K562 (cell line): ENCODE measurements around the gene B9D2. TPM values are rescaled to one million over a fixed set of nuclear protein-coding genes. Genes with fewer than 3 reads are reported as not detected.

Source experiments
- E2F8 ChIP-seq: fragments of 450-650 bp; IDR thresholded peaks from 2 replicates; pipeline ENCODE4 v1.7.1; 2018; ENCODE audit warnings: mild to moderate bottlenecking, low read depth; ENCODE audit not compliant: partially characterized antibody
- FOXA1 ChIP-seq: fragments of 450-650 bp; IDR thresholded peaks from 2 replicates; pipeline ENCODE4 v1.6.1; 2016; ENCODE audit warnings: mild to moderate bottlenecking, borderline replicate concordance
- FOXK2 ChIP-seq, 2 experiments: fragments of 450-650 bp; IDR thresholded peaks in 1 of 2; conservative IDR thresholded peaks in 1 of 2; 2 replicates each; pipeline ENCODE4 v1.6.1; 2016; ENCODE audit warnings: low read depth in 2 of 2, mild to moderate bottlenecking in 1 of 2
- KLF6 ChIP-seq: fragments of 250-450 bp; sonication (Bioruptor Pico); IDR thresholded peaks from 2 replicates; pipeline ENCODE4 v1.4.0; 2020; ENCODE audit warnings: mild to moderate bottlenecking, moderate library complexity, borderline replicate concordance
- MBD2 ChIP-seq: sonication (generic); IDR thresholded peaks from 2 replicates; pipeline ENCODE4 v1.6.1; 2016; ENCODE audit warnings: low read depth, borderline replicate concordance
- NKRF ChIP-seq: fragments of 450-650 bp; IDR thresholded peaks from 2 replicates; pipeline ENCODE4 v1.6.1; 2016; ENCODE audit warnings: borderline replicate concordance
- PRDM10 ChIP-seq: fragments of 450-650 bp; IDR thresholded peaks from 2 replicates; pipeline ENCODE4 v1.6.1; 2018; ENCODE audit not compliant: partially characterized antibody
- RBM15 ChIP-seq: fragments of 200-400 bp; formaldehyde crosslinking; IDR thresholded peaks from 2 replicates; pipeline ENCODE4 v1.6.1; 2018; ENCODE audit warnings: mild to moderate bottlenecking, low read length, moderate library complexity; ENCODE audit not compliant: insufficient read depth
- TEAD2 ChIP-seq: fragments of 450-650 bp; IDR thresholded peaks from 2 replicates; pipeline ENCODE4 v1.6.1; 2016; ENCODE audit warnings: missing genetic modification characterization, control low read depth, missing compliant biosample characterization
- ZBTB7A ChIP-seq: IDR thresholded peaks from 2 replicates; pipeline ENCODE4 v1.6.1; 2011; ENCODE audit warnings: low read depth, mild to moderate bottlenecking, low read length, moderate library complexity, borderline replicate concordance; ENCODE audit not compliant: control insufficient read depth
- ZHX1 ChIP-seq: fragments of 150-350 bp; conservative IDR thresholded peaks from 2 replicates; pipeline ENCODE4 v1.6.1; 2014; ENCODE audit warnings: low read length
- ZNF316 ChIP-seq: fragments of 450-650 bp; IDR thresholded peaks from 2 replicates; pipeline ENCODE4 v1.6.1; 2016
- ZNF384 ChIP-seq: IDR thresholded peaks from 2 replicates; pipeline ENCODE4 v1.6.1; 2012; ENCODE audit warnings: low read depth, low read length, improper control_type of control experiment
- ZNF830 ChIP-seq: fragments of 250-450 bp; sonication (Bioruptor Pico); IDR thresholded peaks from 2 replicates; pipeline ENCODE4 v1.5.0; 2021; ENCODE audit warnings: mild to moderate bottlenecking
- polyA plus RNA-seq, 8 experiments: library from polyadenylated mRNA; depleted of rRNA in 4 of 8; stranded (reverse) in 5 of 8; unstranded in 3 of 8; fragments of >200 nt; fragmentation: Nextera tagmentation in 2 of 8; fragmentation: Illumina TruSeq in 1 of 8; extraction: Ambion mirVana in 2 of 8; extraction: Trizol in 1 of 8; gene quantifications; 2 replicates each; pipeline versions ENCODE4 v1.2.1 to v1.2.3, GENCODE V29; 2011 to 2014; ENCODE audit warnings: inconsistent platforms in 1 of 8, missing spikeins in 1 of 8
- total RNA-seq, 7 experiments: library from RNA; depleted of rRNA in 6 of 7; stranded (reverse); fragments of >200 nt in 6 of 7; fragmentation: Illumina TruSeq in 2 of 7; extraction: Trizol in 2 of 7; gene quantifications; 2 replicates each; pipeline versions ENCODE4 v1.2.1 to v1.2.3, GENCODE V29; 2011 to 2021; ENCODE audit warnings: low replicate concordance in 1 of 7
- TF ChIP-seq, protein P1 (sequence below): sonication (generic); IDR thresholded peaks from 2 replicates; pipeline ENCODE4 v1.6.1; 2016

The B9D2 gene
- total and polyA plus RNA-seq, 9 of the 15 experiments (the other 6 are each of a cell fraction or from before 2014, with no cell fraction given), result 0.83 to 6.9 (median 2.8) TPM

DNA sequence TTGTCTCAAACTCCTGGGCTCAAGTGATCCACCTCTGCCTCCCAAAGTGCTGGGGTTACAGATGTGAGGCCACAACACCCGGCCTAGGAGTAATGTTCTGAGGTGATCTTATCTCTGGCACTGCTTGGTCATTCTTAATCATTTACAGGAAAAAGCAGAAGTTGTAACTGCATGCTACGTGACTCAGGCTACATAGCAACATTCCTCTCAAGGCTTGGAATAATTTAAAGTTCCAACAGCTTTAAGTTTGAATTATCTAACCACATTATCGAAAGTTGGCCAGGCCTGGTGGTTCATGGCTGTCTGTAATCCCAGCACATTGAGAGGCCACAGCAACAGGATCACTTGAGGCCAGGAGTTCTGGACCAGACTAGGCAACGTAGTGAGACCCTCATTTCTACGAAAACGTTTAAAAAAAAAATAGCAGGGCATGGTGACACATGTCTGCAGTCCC is 3.9 kb upstream of the B9D2 start (continued):
- TF ChIP-seq TEAD2 (tag), result 0 out of 2 replicates have a peak, but pooled peaks have one; percentile 75
- TF ChIP-seq ZNF830 (CRISPR knock-in tag), result no peak
- 0 out of 2 replicates have a peak, but pooled peaks have one; percentile 11 for TF ChIP-seq KLF6 (CRISPR knock-in tag)
- TF ChIP-seq FOXK2 (conservative IDR thresholded peaks at IDR 0.05 in 1 of 2, IDR thresholded peaks at IDR 0.05 in 1 of 2; ENCODE audit: low read depth in 2 of 2), result peak in 1 of 2 experiments; percentile 49; a peak in 2 of 4 replicates
- TF ChIP-seq PRDM10, result peak; percentile 20
- TF ChIP-seq NKRF, result no peak
- no peak for TF ChIP-seq FOXA1
- peak; percentile 17 for TF ChIP-seq E2F8
- TF ChIP-seq ZBTB7A, result no peak
- peak; percentile 22; the same call in 1 of the 2 replicates for TF ChIP-seq ZNF384
- peak; percentile 44; the same call in 1 of the 2 replicates for TF ChIP-seq MBD2
- no peak for TF ChIP-seq RBM15
- peak; percentile 73 for TF ChIP-seq ZNF316
- TF ChIP-seq ZHX1, result no peak
- TF ChIP-seq, protein P1, sequence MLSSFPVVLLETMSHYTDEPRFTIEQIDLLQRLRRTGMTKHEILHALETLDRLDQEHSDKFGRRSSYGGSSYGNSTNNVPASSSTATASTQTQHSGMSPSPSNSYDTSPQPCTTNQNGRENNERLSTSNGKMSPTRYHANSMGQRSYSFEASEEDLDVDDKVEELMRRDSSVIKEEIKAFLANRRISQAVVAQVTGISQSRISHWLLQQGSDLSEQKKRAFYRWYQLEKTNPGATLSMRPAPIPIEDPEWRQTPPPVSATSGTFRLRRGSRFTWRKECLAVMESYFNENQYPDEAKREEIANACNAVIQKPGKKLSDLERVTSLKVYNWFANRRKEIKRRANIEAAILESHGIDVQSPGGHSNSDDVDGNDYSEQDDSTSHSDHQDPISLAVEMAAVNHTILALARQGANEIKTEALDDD, result peak; percentile 57; the same call in 1 of the 2 replicates
